DMS153 treated with DMSO at 0.1 percent for 48 hours (cell line): ENCODE measurements around the gene BIK.
"Not testable (repeated sequence)": the region's sequence is repeated elsewhere in the genome, so short reads cannot be mapped to it uniquely, and the experiment has no call there.

Experiments used
- DNase-seq: peaks from one replicate; lab custom pipeline; 2025; ENCODE audit not compliant: unreplicated experiment; lab: John Stamatoyannopoulos, UW

BIK gene

GRCh38 chr22:43134553-43134952 lies 24.0 kb downstream of the BIK start:
- DNase-seq, result no peak

GRCh38 chr22:43135565-43135964 lies 25.0 kb downstream of the BIK start:
- DNase-seq, result no peak

- DNase-seq, result no peak
Measured at GRCh38 chr22:43136255-43136654, 25.7 kb downstream of the BIK start.

- DNase-seq, result no peak
Measured at GRCh38 chr22:43136801-43137200, 26.3 kb downstream of the BIK start.

- DNase-seq, result peak; percentile 73
Measured at GRCh38 chr22:43142880-43143562, 32.5 kb downstream of the BIK start, which contains the start of gene MCAT. Gene MCAT, minus strand, starts transcription at chr22:43143398. Its CDS starts 50 bp downstream, at chr22:43143348.

- DNase-seq, result no peak
Measured at GRCh38 chr22:43144949-43145348, 34.4 kb downstream of the BIK start.

GRCh38 chr22:43145371-43145770 lies 34.8 kb downstream of the BIK start:
- DNase-seq, result not testable (repeated sequence)

GRCh38 chr22:43146332-43146731 lies 35.8 kb downstream of the BIK start:
- not testable (repeated sequence) for DNase-seq

GRCh38 chr22:43147821-43148220 lies 37.3 kb downstream of the BIK start:
- no peak for DNase-seq

GRCh38 chr22:43148581-43148980 lies 38.0 kb downstream of the BIK start:
- DNase-seq, result no peak

GRCh38 chr22:43150731-43151206 lies 40.2 kb downstream of the BIK start:
- DNase-seq, result no peak

GRCh38 chr22:43151251-43152002 lies 40.9 kb downstream of the BIK start, which contains the start of gene TSPO:
Gene TSPO, plus strand, starts transcription at chr22:43151559. Its CDS starts 7,680 bp downstream, at chr22:43159239.
- DNase-seq, result peak; percentile 7

GRCh38 chr22:43152003-43152356 lies 41.4 kb downstream of the BIK start:
- DNase-seq, result no peak

GRCh38 chr22:43152357-43153071 lies 42.0 kb downstream of the BIK start:
- DNase-seq, result peak; percentile 2

GRCh38 chr22:43153899-43154298 lies 43.3 kb downstream of the BIK start:
- no peak for DNase-seq

- DNase-seq, result no peak
Measured at GRCh38 chr22:43154887-43155536, 44.5 kb downstream of the BIK start.

- no peak for DNase-seq
Measured at GRCh38 chr22:43155789-43156188, 45.2 kb downstream of the BIK start.

- DNase-seq, result no peak
Measured at GRCh38 chr22:43156413-43156812, 45.9 kb downstream of the BIK start.

- DNase-seq, result no peak
Measured at GRCh38 chr22:43157874-43158546, 47.5 kb downstream of the BIK start.

- DNase-seq, result no peak
Measured at GRCh38 chr22:43158778-43159483, 48.4 kb downstream of the BIK start.
